MCF 10A (cell line): Measurements from ENCODE around the gene PGC. TPM values are rescaled to one million over a fixed set of nuclear protein-coding genes. Genes with fewer than 3 reads are reported as not detected.

Source experiments
- BruUV-seq: library from RNA; stranded (reverse); fragments of 400-500 nt; replicated peaks from 2 replicates; lab custom pipeline; 2021; lab: Mats Ljungman, UMichigan
- CTCF ChIA-PET: fragments of 300-600 bp; sonication (Branson Sonifier 250); formaldehyde crosslinking; extraction: SDS; loops from one replicate; lab custom pipeline; 2021; ENCODE audit warnings: antibody characterized with exemption, inconsistent platforms; lab: Yijun Ruan, JAX
- POLR2A ChIA-PET: fragments of 300-600, 350-650 bp; sonication (Branson Sonifier 250); formaldehyde crosslinking; extraction: SDS; loops from one replicate; lab custom pipeline; 2020; ENCODE audit warnings: antibody characterized with exemption, inconsistent platforms; lab: Yijun Ruan, JAX
- DNase-seq: peaks from one replicate; pipeline ENCODE4 v3.0.0-alpha.2; 2018; ENCODE audit not compliant: unreplicated experiment
- H3K27ac Mint-ChIP-seq: one replicate; pipeline ENCODE4 v1.8.0; 2022; ENCODE audit warnings: mild to moderate bottlenecking, low read depth, mixed read lengths; ENCODE audit not compliant: unreplicated experiment
- H3K27me3 Mint-ChIP-seq: one replicate; pipeline ENCODE4 v1.8.0; 2022; ENCODE audit warnings: mixed read lengths; ENCODE audit not compliant: insufficient read depth, unreplicated experiment
- H3K36me3 Mint-ChIP-seq: one replicate; pipeline ENCODE4 v1.8.0; 2022; ENCODE audit warnings: mild to moderate bottlenecking, moderate library complexity, mixed read lengths; ENCODE audit not compliant: insufficient read depth, unreplicated experiment
- H3K4me1 Mint-ChIP-seq: one replicate; pipeline ENCODE4 v1.8.0; 2022; ENCODE audit warnings: mixed read lengths; ENCODE audit not compliant: insufficient read depth, unreplicated experiment
- H3K4me3 Mint-ChIP-seq: one replicate; pipeline ENCODE4 v1.8.0; 2022; ENCODE audit warnings: mild to moderate bottlenecking, moderate library complexity, mixed read lengths; ENCODE audit not compliant: unreplicated experiment
- H3K9me3 Mint-ChIP-seq: one replicate; pipeline ENCODE4 v1.8.0; 2022; ENCODE audit warnings: mixed read lengths; ENCODE audit not compliant: unreplicated experiment
- CTCF ChIP-seq: fragments of 200-600 bp; IDR thresholded peaks from one replicate; pipeline ENCODE4 v1.8.0; 2022; ENCODE audit warnings: antibody characterized with exemption, mild to moderate bottlenecking; ENCODE audit not compliant: unreplicated experiment
- intact Hi-C: fragments of 100-400 bp; cut with micrococcal nuclease; formaldehyde crosslinking; loops from 2 replicates; pipeline ENCODE4 v1.14.1; 2022
- total RNA-seq: library from RNA; stranded (reverse); gene quantifications from 2 replicates; pipeline ENCODE4 v1.2.3, GENCODE V29; 2022

The PGC gene
- total RNA-seq, 1 experiment from 2014 or later = not detected

GRCh38 chr6:41778895-41779294, 31.7 kb upstream of the PGC start:
- Mint-ChIP-seq H3K36me3 (peaks cover 21% of the 10 kb centered on the region), H3K9me3 (no peaks in the 10 kb centered on the region), H3K27ac (no peak overlapping the region), H3K4me1 (peaks cover 18% of the 10 kb centered on the region), H3K27me3 (no peaks in the 10 kb centered on the region), H3K4me3 (peak overlapping the region; percentile 90)
- intact Hi-C loops = loop anchor here (5.0 kb wide), 1 partner anchor 97 kb away; no protein-coding TSS in a partner anchor
- DNase-seq = no peak
- POLR2A ChIA-PET = interaction anchor here (0.7 to 1.2 kb wide), 5 partner anchors 9 to 272 kb away, joined by 3 to 5 read pairs (median 3); partner anchors contain the start of gene TOMM6
- CTCF ChIA-PET = interaction anchor here (0.7 to 5.9 kb wide), 9 partner anchors 7 to 934 kb away, joined by 3 to 48 read pairs (median 3); partner anchors contain the start of genes TFEB and TOMM6
- TSS peak; percentile 37 for BruUV-seq
- no peak for TF ChIP-seq CTCF

GRCh38 chr6:41777551-41778285, 30.5 kb upstream of the PGC start:
- Mint-ChIP-seq H3K36me3 (peaks cover 23% of the 10 kb centered on the region), H3K4me1 (peaks cover 18% of the 10 kb centered on the region), H3K27me3 (no peaks in the 10 kb centered on the region), H3K4me3 (no peak overlapping the region), H3K9me3 (no peaks in the 10 kb centered on the region), H3K27ac (peak overlapping the region; percentile 42)
- intact Hi-C loops = loop anchor here (5.0 kb wide), 1 partner anchor 95 kb away; no protein-coding TSS in a partner anchor
- no peak for DNase-seq
- BruUV-seq = no TSS peak
- ChIA-PET POLR2A (interaction anchor here (0.7 to 0.9 kb wide), 4 partner anchors 12 to 273 kb away, joined by 3 to 5 read pairs (median 3); partner anchors contain the start of genes BYSL and MED20), CTCF (interaction anchor here (0.6 to 5.9 kb wide), 13 partner anchors 8 to 409 kb away, joined by 3 to 48 read pairs (median 3); partner anchors contain the start of genes TFEB and TOMM6)
- no peak for TF ChIP-seq CTCF

- no peak for DNase-seq
- Mint-ChIP-seq H3K27ac (no peak overlapping the region), H3K9me3 (no peaks in the 10 kb centered on the region), H3K4me3 (no peak overlapping the region), H3K36me3 (peaks cover 37% of the 10 kb centered on the region), H3K4me1 (peaks cover 7% of the 10 kb centered on the region), H3K27me3 (no peaks in the 10 kb centered on the region)
- ChIA-PET CTCF (interaction anchor here (0.7 to 5.9 kb wide), 20 partner anchors 10 to 408 kb away, joined by 3 to 48 read pairs (median 5); partner anchors contain the start of genes TFEB and TOMM6), POLR2A (interaction anchor here (0.7 to 1.2 kb wide), 2 partner anchors 41 to 446 kb away, joined by 3 read pairs; no protein-coding TSS in a partner anchor)
- no peak for TF ChIP-seq CTCF
- no TSS peak for BruUV-seq
- intact Hi-C loops = loop anchor here (5.0 kb wide), 1 partner anchor 93 kb away; no protein-coding TSS in a partner anchor
These were observed 28.2 kb upstream of the PGC start for GRCh38 chr6:41775293-41775882.
